CD4-positive, CD25-positive, alpha-beta regulatory T cell (primary cell): ENCODE data around the gene PLA2G6. TPM values are rescaled to one million over a fixed set of nuclear protein-coding genes. Genes with fewer than 3 reads are reported as not detected.

Experiments used
- ATAC-seq, 2 donors: fragments of 150-1000 bp; cut with Tn5 transposase; one replicate each; pipeline ENCODE4 v1.10.0; 2021; ENCODE audit warnings: low read depth in 2 of 2, moderate number of reproducible peaks in 2 of 2, moderate library complexity in 1 of 2
- DNase-seq, 3 donors: peaks; one replicate each; pipeline versions ENCODE4 v3.0.0 to v3.0.0-alpha.2; 2012 to 2022; ENCODE audit warnings: mixed read lengths in 1 of 3
- H3K27ac ChIP-seq: one replicate; pipeline ENCODE4 v1.7.0; 2013; ENCODE audit warnings: mild to moderate bottlenecking, low read length; ENCODE audit not compliant: insufficient read depth, poor library complexity, severe bottlenecking
- H3K27me3 ChIP-seq: one replicate; pipeline ENCODE4 v1.7.0; 2013; ENCODE audit warnings: low read length; ENCODE audit not compliant: control insufficient read depth, insufficient read depth
- H3K36me3 ChIP-seq: one replicate; pipeline ENCODE4 v1.7.0; 2013; ENCODE audit warnings: mild to moderate bottlenecking, low read length, moderate library complexity; ENCODE audit not compliant: control insufficient read depth, insufficient read depth
- H3K4me1 ChIP-seq: 2 replicates; pipeline ENCODE4 v1.7.0; 2013; ENCODE audit warnings: mild to moderate bottlenecking, low read length; ENCODE audit not compliant: insufficient read depth, control insufficient read depth, poor library complexity, severe bottlenecking
- H3K4me3 ChIP-seq: one replicate; pipeline ENCODE4 v1.7.0; 2013; ENCODE audit warnings: low read depth, mild to moderate bottlenecking, low read length, moderate library complexity
- H3K9me3 ChIP-seq, 2 experiments: 1 replicate in 1 of 2; 2 replicates in 1 of 2; pipeline ENCODE4 v1.7.0; 2013; ENCODE audit warnings: low read length in 2 of 2, mild to moderate bottlenecking in 1 of 2, moderate library complexity in 1 of 2; ENCODE audit not compliant: control insufficient read depth in 2 of 2
- H3K27ac Mint-ChIP-seq, 3 donors: one replicate each; pipeline ENCODE4 v1.8.0; 2020 to 2022; ENCODE audit warnings: mild to moderate bottlenecking in 3 of 3, mixed read lengths in 3 of 3, moderate library complexity in 2 of 3
- H3K27me3 Mint-ChIP-seq: one replicate; pipeline ENCODE4 v1.8.0; 2022; ENCODE audit warnings: mild to moderate bottlenecking, mixed read lengths
- H3K36me3 Mint-ChIP-seq: one replicate; pipeline ENCODE4 v1.8.0; 2020; ENCODE audit warnings: mixed read lengths
- H3K4me1 Mint-ChIP-seq, 4 donors: one replicate each; pipeline ENCODE4 v1.8.0; 2020 to 2022; ENCODE audit warnings: mixed read lengths in 4 of 4, mild to moderate bottlenecking in 1 of 4
- H3K4me3 Mint-ChIP-seq, 4 donors: one replicate each; pipeline ENCODE4 v1.8.0; 2020 to 2022; ENCODE audit warnings: mild to moderate bottlenecking in 4 of 4, mixed read lengths in 4 of 4, moderate library complexity in 3 of 4
- H3K9me3 Mint-ChIP-seq, 7 donors: one replicate each; pipeline ENCODE4 v1.8.0; 2020 to 2022; ENCODE audit warnings: mixed read lengths in 7 of 7, mild to moderate bottlenecking in 3 of 7, moderate library complexity in 2 of 7
- polyA plus RNA-seq, 4 donors: library from polyadenylated mRNA; unstranded; fragments of 300-500 nt; fragmentation: Illumina TruSeq; gene quantifications; one replicate each; pipeline ENCODE4 v1.2.3, GENCODE V29; 2021
- total RNA-seq: library from RNA; stranded (reverse); gene quantifications from one replicate; pipeline ENCODE4 v1.2.3, GENCODE V29; 2022

PLA2G6 gene
- total and polyA plus RNA-seq, 5 donors from 2014 or later = 2.6 to 137 (median 5.5) TPM

DNA sequence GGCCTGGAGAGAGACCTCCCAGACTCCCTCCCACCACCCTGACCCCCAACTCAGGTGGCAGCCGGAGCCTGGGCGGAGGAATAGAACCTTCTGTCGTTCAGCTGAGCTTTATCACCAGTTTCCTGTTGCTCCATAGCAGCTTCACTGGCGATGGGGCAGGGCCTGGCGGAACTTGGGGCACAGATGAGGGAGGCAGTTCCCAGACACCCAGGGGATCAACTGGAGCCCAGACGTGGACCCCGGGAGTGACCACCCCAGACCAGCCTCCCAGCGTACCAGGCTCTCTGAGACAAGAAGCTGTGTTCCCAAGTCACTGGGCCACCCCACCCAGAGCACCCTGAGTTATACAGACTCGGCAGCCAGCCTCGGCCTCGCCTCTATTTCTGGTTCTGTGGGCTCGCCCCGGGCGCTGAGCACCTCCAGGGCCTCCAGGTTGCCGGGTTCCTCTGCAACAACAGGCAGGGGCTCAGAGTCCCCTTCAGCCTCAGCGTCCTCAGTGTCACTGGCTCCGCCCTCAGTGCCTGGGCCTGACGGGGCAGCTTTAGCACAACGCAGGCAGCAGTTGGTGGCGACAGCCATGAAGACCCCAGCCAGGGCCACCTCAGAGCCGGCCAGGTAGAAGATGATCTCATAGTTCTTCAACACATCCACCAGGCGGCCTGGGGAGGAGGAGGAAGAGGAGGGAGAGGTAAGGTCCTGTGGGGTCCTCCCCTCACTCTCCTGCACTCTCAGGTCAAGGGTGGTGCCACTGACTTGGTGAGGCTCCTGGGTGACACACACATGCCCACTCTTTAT lies 103.4 kb downstream of the PLA2G6 start:
- H3K36me3 ChIP-seq = peaks cover 3% of the 10 kb centered on the region
- DNase-seq (no peak), ATAC-seq (no peak)
- Mint-ChIP-seq H3K36me3 (no peaks in the 10 kb centered on the region), H3K27me3 (peaks cover 15% of the 10 kb centered on the region), H3K27ac (no peak overlapping the region), H3K9me3 (no peaks in the 10 kb centered on the region), H3K4me1 (peaks cover 0 to 9% (median 0%) of the 10 kb centered on the region in 4 donors), H3K4me3 (no peak overlapping the region)
- no peak overlapping the region for H3K27ac ChIP-seq
- H3K4me3 ChIP-seq = no peak overlapping the region
- H3K4me1 ChIP-seq = peaks cover 17% of the 10 kb centered on the region
- H3K9me3 ChIP-seq = no peaks in the 10 kb centered on the region
- no peaks in the 10 kb centered on the region for H3K27me3 ChIP-seq

DNA sequence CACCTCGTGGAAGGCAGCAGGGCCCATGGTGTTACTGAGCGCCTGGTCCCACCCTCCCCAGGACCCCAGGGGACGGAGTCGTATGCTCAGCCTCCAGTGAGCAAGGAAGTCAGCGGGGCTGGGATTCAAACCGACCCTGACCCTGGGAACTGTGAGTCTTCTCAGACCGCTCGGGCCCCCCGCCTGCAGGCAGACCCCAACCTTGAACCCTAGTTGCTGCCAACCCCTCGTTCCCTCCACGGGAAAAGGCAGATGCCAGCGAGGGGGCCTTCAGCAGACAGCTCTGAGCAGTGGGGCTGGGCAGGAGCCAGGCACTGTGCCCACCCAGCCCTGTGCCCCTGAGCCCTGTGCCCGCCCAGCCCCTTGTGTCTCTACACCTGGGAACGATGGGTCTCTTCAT lies 104.0 kb downstream of the PLA2G6 start:
- peaks cover 14% of the 10 kb centered on the region for H3K27me3 Mint-ChIP-seq
- no peak overlapping the region for H3K4me3 Mint-ChIP-seq
- DNase-seq = no peak
- ATAC-seq = no peak
- H3K36me3 Mint-ChIP-seq = peaks cover 6% of the 10 kb centered on the region
- Histone ChIP-seq H3K36me3 (peaks cover 6% of the 10 kb centered on the region), H3K4me3 (no peak overlapping the region), H3K27me3 (no peaks in the 10 kb centered on the region), H3K4me1 (peaks cover 14% of the 10 kb centered on the region), H3K27ac (no peak overlapping the region), H3K9me3 (no peaks in the 10 kb centered on the region)
- no peaks in the 10 kb centered on the region for H3K9me3 Mint-ChIP-seq
- H3K27ac Mint-ChIP-seq = no peak overlapping the region
- H3K4me1 Mint-ChIP-seq = peaks cover 0 to 9% (median 0%) of the 10 kb centered on the region in 4 donors

DNA sequence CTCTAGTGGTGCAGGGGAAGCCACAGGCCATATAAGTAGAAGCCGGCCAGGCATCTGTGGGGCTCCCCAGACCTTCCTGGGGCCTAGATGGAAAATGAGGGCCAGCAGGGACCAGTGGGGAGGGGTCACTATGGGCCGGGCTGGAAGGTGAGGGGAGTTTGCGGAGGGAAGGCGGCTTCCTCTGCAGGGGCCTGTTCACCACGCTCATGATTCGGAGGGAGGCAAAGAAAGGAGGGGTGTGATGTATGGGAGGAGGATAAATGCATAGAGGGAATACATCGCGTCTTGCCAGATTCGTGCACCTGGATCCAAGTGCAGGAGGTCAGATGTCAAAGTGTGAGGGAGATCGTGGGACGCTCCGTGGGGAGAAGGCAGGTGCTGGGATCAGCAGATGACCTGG lies 104.5 kb downstream of the PLA2G6 start:
- no peaks in the 10 kb centered on the region for H3K9me3 Mint-ChIP-seq
- peaks cover 10% of the 10 kb centered on the region for H3K36me3 Mint-ChIP-seq
- Histone ChIP-seq H3K36me3 (peaks cover 6% of the 10 kb centered on the region), H3K4me1 (peaks cover 9% of the 10 kb centered on the region), H3K27me3 (no peaks in the 10 kb centered on the region), H3K27ac (no peak overlapping the region), H3K9me3 (no peaks in the 10 kb centered on the region), H3K4me3 (no peak overlapping the region)
- DNase-seq (no peak), ATAC-seq (no peak)
- peaks cover 10% of the 10 kb centered on the region for H3K27me3 Mint-ChIP-seq
- H3K4me1 Mint-ChIP-seq = peaks cover 0 to 9% (median 0%) of the 10 kb centered on the region in 4 donors
- no peak overlapping the region for H3K4me3 Mint-ChIP-seq
- no peak overlapping the region for H3K27ac Mint-ChIP-seq

DNA sequence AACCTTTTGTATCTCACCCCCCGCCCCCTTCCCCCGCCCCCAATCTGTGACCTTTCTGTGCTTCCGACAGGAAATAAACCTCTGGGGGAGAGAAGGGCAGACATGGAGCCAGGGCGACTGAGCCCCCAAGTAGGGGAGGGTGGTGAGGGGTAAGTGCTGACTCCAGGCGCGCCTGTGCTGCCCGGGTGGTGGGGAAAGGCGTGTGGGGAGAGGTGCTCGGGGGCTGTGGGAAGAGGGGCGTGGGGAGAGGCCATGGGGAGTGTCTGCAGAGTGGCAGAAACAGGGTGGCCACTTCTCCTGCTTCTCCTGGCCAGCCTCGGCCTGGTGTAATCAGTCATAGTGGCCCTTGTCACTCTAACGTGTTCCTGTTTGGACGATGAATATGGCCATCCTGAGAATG lies 105.7 kb downstream of the PLA2G6 start:
- Mint-ChIP-seq H3K9me3 (no peaks in the 10 kb centered on the region), H3K4me3 (no peak overlapping the region), H3K27ac (no peak overlapping the region), H3K36me3 (peaks cover 10% of the 10 kb centered on the region), H3K4me1 (peaks cover 0 to 5% (median 0%) of the 10 kb centered on the region in 4 donors), H3K27me3 (peaks cover 10% of the 10 kb centered on the region)
- no peaks in the 10 kb centered on the region for H3K9me3 ChIP-seq
- peaks cover 10% of the 10 kb centered on the region for H3K36me3 ChIP-seq
- no peak overlapping the region for H3K4me3 ChIP-seq
- H3K4me1 ChIP-seq = no peaks in the 10 kb centered on the region
- H3K27me3 ChIP-seq = no peaks in the 10 kb centered on the region
- DNase-seq (no peak), ATAC-seq (no peak)
- no peak overlapping the region for H3K27ac ChIP-seq

DNA sequence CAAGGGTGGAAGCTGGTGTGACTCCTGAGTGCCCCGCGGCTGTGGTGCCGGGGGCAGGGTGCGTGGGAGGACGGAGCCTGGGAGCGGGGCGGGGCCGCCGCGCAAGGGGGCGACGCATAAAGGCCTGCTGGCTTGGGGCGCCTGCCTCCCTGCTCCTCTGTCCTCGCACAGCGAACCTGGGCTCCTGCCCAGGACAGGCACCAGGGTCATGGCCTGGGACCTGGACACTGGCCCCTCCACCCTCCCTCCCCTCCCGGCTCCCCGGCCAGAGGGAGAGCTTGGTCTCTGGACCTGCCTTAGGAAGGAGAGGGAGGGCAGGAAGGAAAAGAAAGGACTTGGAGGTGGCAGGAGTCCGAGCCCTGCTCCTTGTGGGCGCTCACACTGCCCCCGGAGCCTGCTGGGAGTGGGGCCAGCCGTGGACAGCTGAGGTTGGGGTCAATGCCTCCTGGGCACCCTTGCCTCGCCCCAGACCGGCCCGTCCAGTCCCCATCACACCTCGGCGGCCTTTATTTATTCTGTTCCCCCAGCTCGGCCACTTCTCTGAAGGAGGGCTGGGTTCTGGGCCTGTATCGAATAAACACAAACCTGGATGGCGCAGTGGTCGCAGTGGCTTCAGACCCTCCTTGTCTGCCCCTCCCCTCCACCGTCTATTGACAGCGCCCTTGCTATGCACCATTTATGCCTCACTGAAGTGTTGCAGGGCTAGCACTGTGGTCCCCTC lies 106.4 kb downstream of the PLA2G6 start:
- H3K9me3 Mint-ChIP-seq = no peaks in the 10 kb centered on the region
- no peak overlapping the region for H3K4me3 ChIP-seq
- H3K27me3 ChIP-seq = no peaks in the 10 kb centered on the region
- no peaks in the 10 kb centered on the region for H3K4me1 ChIP-seq
- peaks cover 12% of the 10 kb centered on the region for H3K36me3 Mint-ChIP-seq
- ATAC-seq = no peak
- no peak overlapping the region for H3K27ac ChIP-seq
- peaks cover 11% of the 10 kb centered on the region for H3K36me3 ChIP-seq
- peaks cover 0 to 5% (median 0%) of the 10 kb centered on the region in 4 donors for H3K4me1 Mint-ChIP-seq
- H3K9me3 ChIP-seq = no peaks in the 10 kb centered on the region
- no peak for DNase-seq
- peaks cover 10% of the 10 kb centered on the region for H3K27me3 Mint-ChIP-seq
- H3K27ac Mint-ChIP-seq = no peak overlapping the region
- H3K4me3 Mint-ChIP-seq = no peak overlapping the region

DNA sequence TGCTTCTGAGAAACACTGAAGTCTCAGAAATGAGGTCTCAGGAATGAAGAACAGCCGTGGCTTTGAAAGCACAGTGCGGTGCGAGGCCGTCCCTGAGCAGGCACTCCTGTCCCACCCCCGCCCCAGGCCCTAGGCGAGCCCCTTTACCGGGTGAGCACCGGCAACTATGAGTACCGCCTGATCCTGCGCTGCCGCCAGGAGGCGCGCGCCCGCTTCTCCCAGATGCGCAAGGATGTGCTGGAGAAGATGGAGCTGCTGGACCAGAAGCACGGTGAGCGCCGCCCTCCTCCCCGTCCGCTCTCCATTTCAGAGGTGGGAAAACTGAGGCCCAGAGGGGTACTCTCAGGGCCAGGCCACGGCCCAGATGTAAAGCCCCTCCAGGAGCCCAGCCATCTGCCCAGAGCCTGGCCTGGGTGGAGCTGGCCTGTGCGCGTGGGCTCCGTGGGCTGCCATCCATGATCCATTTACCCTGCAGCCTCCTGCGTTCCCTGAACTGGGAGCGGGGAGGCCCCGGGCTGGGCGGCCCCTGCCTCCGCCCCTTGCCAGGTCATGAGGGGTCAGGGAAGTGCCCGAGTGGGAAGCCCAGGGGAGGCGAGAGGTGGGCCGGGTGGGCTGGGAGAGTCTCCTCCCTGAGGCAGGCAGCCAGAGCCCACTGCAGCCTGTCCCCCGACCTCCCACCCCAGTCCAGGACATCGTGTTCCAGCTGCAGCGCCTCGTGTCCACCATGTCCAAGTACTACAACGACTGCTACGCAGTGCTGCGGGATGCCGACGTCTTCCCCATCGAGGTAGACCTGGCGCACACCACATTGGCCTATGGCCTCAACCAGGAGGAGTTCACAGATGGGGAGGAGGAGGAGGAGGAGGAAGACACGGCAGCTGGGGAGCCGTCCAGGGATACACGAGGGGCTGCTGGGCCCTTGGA lies 107.2 kb downstream of the PLA2G6 start:
- H3K4me3 ChIP-seq = no peak overlapping the region
- no peaks in the 10 kb centered on the region for H3K27me3 ChIP-seq
- H3K4me1 ChIP-seq = no peaks in the 10 kb centered on the region
- Mint-ChIP-seq H3K27me3 (peaks cover 3% of the 10 kb centered on the region), H3K4me1 (peaks cover 0 to 2% (median 0%) of the 10 kb centered on the region in 4 donors), H3K9me3 (peaks cover 0 to 2% (median 0%) of the 10 kb centered on the region in 7 donors), H3K4me3 (no peak overlapping the region), H3K27ac (no peak overlapping the region), H3K36me3 (peaks cover 18% of the 10 kb centered on the region)
- no peaks in the 10 kb centered on the region for H3K9me3 ChIP-seq
- H3K27ac ChIP-seq = no peak overlapping the region
- H3K36me3 ChIP-seq = peaks cover 20% of the 10 kb centered on the region
- DNase-seq = no peak
- ATAC-seq = no peak
